C1 segment of cervical spinal cord (tissue), 14 donors: ENCODE results near the gene TMEM63A.
"Not testable (repeated sequence)": the region's sequence is repeated elsewhere in the genome, so short reads cannot be mapped to it uniquely, and the experiment has no call there.

Experiments used
- DNase-seq, 14 donors: peaks; one replicate each; lab custom pipeline; 2025; lab: John Stamatoyannopoulos, UW

The TMEM63A gene

DNA sequence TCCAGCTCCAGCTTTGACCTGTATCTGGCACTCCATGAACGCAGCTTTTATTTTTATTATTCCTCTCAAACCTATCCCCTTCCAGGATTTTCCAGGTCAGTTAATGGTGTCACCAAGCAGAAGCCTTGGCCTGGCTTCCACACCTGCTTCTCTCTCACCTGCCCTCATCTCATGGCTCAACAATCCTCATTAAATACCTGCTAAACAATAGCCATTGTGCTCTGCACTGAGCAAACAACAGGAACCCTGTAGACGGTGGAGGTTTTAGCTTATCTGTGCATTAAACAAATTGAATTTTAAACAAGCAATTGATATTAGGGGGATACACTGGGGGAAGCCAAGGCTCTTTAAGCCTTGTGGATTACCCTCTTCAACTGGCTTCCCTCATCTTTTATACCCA, 26.6 kb upstream of the TMEM63A start:
- DNase-seq: no peak

DNA sequence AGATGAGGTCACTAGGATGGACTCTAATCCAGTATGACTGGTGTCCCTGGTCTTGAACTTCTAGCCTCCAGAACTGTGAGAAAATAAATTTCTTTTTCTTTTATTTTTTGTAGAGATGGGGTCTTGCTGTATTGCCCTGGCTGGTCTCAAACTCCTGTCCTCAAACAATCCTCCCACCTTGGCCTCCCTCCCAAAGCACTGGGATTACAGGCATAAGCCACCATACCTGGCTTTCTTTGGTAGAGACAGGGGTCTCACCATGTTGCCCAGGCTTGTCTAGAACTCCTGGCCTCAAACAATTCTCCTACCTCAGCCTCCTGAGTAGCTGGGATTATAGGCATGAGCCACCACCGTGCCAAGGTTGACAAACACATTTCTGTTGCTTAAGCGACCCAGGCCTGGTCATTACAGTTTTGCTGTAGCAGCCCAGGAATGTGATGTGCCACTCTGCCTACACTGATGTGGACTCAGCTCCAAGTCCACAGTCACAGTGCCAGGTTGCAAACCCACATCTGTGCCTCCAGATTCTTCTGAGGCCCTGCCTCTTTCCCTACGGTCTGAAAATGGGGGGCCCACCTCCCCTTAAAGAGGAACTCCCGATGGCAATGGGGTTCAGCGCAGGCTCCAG, 25.9 kb upstream of the TMEM63A start:
- DNase-seq: no peak

DNA sequence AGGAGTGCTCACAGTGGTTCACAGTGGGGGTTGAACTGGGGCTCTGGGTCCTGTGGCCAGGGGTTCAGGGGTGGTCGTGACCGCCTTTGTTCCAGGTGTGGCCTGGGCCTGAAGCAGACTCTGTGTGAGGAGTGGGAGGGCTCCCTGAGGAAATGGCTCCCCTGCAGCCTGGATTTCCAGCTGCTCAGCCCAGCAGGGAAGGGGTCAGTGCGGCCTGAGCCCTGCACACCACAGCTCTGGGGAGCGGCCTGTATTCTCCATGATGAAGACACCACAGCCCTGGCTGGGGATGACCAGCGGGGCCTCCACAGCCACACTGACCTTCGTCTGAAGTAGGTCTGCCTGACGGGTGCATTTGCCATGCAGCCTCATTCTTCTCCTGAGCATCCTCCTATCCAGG, 25.2 kb upstream of the TMEM63A start:
- DNase-seq: no peak

DNA sequence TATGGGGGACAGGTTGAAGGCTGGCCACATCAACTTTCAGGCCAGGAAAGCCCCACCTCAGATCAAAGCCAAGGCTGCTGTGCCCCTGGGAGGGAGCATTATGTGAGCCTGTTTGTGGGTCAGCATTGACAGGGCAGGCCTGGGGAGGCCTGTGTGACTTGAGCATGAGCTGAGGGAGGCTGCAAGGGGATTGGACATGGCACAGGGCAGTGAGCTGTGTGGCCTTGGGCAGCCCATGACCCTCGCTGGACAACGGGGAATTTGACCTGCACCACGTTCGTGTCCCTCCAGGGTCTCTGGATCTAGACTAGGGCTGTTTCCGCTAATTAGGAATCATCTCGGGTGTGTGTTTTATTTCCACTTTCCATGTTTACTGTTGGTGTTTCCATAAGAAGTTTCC, 24.3 kb upstream of the TMEM63A start:
- DNase-seq: no peak

DNA sequence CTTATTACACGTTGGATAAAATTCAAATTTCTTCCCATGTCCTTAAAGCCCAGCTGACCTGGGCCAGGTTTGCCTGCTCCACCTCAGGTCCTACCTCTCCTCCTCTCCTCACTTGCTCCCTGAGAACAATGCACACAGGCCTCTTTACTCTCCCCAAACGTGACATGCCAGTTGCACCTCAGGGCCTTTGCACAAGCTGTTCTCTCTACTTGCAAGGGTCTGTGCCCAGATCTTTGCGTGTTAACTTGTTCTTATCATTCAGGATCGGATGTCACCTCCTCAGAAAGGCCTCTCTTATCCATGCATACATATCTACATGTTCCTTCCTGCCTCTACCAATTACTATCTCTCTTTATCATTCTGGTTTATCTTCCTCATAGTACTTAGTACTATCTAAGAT, 21.4 kb upstream of the TMEM63A start:
- DNase-seq: no peak

DNA sequence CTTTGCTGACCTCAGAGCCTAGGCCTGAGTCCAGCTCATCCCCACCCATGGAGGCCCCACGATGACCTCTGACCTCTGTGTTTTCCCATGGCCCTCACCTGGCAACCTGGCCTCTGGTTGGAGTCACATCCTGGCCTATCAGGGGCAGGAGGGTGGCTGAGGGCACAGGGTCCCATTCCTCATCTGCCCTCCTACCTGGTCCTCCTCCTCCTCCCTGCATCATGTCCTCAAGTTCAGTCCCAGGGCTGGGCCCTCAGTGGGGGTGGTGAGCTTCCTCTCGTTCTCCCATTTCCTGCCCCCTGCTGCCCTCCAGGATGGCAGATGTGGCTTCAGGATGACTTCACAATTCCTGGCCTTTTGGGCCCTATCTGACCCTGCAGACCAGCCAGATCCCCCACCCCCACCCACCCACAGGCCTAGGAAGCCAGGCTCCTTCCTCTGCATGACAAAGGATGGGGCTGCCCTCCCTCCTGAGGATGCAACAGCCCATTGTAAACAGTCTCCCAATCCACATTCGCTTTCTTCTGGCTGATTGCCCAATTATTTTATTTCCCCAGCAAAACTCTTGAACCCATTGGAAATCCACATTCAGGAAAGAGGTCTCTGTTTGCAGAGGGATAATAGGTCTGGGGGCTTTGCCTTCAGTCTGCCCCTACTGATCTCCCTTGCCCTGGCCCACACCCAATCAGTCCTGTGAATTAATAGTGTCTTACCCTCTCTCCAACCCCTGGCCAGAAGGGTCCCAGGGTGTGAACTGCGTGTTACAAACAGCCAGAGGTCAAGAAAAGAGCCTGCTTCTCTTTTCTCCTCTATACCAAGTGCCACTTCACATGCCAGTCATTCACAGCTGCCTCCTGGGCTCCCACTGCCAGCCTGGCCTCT, 17.1 kb upstream of the TMEM63A start:
- DNase-seq: no peak

DNA sequence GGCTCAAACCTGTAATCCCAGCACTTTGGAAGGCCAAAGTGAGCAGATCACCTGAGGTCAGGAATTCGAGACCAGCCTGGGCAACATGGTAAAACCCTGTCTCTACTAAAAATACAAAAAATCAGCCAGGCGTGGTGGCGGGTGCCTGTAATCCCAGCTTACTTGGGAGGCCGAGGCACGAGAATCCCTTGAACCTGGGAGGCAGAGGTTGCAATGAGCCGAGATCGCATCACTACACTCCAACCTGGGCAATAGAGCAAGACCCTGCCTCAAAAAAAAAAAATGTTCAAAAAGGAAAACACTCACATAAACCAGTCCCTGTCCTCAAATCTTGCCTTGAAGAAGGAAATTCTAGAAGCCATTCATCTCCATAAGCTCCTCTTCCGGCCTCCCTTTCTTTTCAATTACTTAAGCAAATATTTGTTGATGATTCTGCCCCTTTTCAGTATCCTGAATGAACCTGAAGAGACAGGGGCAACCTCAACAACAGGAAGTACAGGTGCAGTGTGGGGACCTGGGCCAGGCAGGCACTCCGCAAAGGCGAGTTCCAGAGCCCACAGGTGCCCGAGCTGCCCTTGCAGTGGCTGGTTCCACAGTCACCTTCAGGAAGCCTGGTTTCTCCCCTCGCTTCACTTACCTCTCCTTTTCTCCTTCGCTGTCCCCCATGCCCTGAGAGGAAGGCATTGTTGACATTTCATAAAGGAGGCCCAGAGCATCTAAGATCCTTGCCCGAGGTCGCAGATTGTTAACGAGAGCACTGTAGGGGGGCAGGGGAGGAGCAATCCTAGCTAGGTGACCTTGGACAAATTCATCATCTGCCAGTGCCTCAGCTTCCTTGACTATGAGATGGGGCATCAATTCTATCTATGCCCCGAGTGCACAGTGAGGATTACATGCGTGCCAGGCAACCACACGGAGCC, 15.7 kb upstream of the TMEM63A start:
- no peak for DNase-seq

DNA sequence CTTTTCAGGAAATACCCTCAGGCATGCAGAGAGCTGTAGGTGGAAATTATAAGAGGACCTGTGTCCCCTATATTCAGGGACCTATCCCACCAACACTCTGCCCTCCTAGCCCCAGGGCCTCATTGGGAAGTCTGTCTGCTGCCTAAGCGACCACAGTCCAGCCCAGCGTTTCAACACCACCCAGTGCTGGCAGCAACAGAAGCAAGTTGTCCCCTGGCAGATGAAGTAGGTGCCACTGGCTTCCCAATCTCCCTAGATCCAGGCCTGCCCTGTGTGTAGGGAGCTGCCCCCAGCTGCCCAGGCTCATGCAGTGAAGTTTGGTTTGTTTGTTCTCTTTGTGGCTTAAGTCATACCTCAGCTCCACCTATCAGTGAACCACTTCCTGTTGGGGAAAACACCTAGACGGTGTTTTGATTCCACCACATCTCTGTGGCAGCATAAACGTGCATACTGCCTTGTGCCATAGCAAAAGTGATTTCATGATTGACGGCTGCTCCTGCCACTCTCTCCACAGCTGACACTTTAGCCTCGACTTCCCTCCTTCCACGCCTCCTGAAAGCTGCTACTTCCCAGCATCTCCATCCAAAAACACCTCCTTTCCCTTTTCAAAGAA, 14.9 kb upstream of the TMEM63A start:
- no peak for DNase-seq

DNA sequence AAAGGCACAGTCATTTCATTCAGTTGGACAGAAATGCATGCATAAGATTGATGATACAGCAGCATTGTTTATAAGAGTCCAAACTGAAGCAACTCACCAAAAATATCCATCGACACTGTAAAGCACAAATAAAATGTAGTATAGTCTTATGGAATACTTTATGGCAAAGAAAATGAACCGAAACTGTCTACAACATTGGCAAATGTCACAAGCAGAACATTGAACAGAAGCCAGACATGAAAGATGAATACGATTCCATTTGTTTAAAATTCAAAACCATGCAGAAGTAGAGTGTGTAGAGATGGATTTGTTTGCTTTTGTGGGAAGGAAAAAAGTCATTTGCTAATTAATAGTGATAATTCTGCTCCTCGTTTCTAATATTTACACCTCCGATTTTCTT, 14.3 kb upstream of the TMEM63A start:
- no peak for DNase-seq

DNA sequence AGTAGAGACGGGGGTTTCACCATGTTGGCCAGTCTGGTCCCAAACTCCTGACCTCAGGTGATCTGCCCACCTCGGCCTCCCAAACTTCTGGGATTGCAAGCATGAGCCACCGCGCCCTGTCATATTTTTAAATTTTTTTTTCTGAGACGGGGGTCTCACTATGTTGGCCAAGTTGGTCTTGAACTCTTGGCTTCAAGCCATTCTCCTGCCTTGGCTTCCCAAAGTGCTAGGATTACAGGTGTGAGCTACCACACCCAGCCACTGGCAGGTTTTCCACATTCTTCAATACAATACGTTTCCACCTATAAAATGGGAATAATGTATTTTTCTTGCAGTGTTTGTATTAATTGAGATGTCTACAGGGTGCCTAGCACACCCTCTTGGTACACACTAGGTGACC, 10.1 kb upstream of the TMEM63A start:
- DNase-seq: no peak

DNA sequence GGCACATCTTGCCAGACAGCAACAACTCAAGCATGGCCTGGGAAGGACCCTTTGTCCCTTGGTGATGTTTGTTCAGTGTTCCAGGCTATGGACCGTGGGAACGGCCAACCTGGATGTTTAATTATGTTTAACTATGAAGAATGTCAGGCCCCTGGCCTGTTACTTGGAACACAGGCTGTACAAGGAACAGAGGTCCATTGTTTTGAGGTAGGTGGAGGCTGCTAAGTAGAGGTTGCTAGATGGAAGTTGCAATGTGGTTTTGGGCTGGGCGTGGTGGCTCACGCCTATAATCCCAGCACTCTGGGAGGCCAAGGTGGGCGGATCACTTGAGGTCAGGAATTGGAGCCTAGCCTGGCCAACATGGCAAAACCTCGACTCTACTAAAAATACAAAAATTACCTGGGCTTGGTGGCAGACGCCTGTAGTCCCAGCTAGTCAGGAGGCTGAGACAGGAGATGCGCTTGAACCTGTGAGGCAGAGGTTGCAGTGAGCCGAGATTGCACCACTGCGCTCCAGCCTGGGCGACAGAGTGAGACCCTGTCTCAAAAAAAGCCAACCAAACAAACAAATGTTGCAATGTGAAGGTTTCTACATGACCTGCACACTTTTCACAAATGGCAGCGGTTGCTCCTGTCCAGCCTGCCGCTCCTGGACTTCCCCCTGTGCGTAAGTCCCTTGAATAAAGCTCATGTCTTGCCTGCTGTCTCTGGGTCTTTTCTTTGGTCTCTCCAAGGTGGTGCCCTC, 9.2 kb upstream of the TMEM63A start:
- DNase-seq: no peak

DNA sequence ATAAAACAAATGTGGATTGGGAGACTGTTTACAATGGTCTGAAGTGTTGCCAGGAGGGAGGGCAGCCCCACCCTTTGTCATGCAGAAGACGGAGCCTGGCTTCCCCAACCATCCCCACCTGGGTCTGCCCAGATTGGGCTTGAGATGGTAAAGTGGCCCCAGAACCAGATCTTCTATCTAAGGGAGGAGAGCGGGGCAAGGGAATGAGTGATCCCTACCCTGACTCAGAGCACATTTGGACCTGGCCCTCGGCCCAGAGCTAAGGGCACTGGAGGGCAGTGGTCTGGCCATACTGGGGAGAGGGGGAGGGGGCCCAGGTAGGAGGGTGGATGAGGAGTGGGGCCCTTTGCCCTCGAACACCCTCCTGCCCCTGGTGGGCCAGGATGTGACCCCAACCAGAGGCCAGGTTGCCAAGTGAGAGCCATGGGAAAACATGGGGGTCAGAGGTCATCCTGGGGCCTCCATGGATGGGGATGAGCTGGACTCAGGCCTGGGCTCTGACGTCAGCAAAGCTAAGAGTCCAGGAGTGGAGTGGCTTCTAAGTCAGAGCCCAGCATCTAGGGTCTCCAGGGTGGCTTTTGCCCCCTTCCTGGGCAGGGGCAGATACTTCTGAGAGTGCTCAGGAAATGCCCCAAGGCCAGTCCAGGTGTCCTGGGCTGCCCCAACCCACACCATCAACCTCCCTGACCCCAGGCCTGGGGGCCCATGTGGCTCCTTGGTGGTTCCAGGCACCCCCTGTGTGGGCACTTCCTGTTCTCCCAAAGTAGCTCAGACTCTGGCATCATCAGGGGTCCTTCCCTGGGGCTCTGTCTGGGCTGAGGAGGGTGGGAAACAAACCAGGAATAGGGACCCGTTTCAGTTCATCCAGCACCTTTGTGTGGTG, 8.4 kb upstream of the TMEM63A start:
- DNase-seq: no peak

DNA sequence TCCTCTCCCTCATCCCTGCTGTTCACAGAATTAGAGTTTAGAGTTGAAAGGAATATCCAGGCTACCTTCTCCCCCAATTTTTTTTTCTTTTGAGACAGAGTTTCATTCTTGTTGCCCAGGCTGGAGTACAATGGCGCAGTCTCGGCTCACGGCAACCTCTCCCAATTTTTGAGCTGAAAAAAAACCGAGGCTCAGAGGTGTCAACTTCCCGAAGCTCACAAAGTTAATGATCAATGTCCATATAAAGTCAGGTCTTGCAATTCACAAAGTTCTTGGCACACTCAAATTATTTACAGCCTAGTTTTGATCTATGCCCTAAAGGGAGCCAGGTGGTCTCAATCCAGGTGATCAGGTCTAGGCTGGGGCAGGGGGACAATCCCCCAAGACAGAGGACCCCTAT, 7.6 kb upstream of the TMEM63A start:
- no peak for DNase-seq

DNA sequence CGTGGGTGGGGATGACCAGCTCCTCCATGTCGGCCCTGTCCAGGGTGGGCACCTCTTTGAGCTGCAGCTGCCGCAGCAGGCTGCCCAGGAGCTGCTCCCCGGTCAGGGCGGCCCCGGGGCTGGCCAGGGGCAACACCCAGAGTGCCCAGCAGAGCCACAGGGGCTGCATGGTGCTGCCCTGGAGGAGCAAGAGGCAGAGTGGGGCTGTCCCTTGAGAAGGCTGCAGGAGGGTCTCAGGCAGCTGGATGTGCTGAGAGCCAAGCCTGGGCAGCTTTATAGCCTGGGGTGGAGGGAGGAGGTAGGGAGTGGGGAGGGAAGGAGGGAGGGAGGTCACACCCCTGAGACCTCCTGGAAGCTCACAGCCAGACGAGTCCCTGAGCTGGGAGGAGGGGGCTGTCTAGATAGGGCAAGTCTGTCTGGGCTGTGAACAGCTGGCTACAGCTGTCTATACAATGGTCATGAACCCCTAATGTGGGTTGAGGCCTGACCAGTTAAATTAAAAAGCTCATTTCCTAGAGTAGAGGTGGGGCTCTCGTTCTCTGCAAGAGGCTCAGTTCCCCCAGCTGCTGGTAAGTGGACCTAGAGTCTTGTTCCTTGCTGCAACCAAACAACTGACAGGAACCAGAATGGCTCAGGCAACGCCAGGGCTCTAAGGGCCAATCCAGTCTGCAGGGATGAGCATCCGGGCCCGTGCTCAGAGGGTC, 6.9 kb upstream of the TMEM63A start, which contains the start of gene LEFTY1:
LEFTY1 (minus strand) TSS at position 249 of the 704 bp plus-strand sequence; CDS start at position 169, 80 bp downstream.
- DNase-seq: no peak

DNA sequence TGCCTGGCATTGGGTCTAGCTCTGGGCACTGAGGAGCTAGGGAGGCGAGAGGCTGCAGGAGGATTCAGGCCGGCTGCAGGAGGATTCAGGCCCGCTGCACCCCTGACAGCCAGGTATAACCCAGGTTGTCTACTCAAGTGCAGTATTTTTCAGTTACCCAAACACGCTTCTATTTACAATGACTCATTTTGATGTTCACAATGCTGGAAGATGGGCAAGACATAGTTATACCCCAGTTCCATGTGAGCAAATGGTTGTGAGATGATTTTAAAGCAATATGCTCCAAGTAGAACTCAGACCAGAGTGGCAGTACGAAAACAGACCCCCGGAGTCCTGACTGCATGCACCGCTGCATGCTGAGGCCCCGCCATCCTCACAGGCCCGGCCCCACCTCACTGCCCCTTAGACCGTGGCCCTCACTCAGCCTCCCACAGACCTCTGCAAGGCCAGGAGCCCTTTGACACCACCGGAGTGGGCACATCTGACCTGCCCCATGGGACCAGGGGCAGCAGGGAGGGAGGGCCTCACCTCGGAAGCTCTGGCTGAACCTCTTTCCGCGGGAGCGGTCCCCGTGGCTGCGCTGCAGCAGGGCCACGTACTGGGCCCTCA, 6.2 kb upstream of the TMEM63A start:
- no peak for DNase-seq

DNA sequence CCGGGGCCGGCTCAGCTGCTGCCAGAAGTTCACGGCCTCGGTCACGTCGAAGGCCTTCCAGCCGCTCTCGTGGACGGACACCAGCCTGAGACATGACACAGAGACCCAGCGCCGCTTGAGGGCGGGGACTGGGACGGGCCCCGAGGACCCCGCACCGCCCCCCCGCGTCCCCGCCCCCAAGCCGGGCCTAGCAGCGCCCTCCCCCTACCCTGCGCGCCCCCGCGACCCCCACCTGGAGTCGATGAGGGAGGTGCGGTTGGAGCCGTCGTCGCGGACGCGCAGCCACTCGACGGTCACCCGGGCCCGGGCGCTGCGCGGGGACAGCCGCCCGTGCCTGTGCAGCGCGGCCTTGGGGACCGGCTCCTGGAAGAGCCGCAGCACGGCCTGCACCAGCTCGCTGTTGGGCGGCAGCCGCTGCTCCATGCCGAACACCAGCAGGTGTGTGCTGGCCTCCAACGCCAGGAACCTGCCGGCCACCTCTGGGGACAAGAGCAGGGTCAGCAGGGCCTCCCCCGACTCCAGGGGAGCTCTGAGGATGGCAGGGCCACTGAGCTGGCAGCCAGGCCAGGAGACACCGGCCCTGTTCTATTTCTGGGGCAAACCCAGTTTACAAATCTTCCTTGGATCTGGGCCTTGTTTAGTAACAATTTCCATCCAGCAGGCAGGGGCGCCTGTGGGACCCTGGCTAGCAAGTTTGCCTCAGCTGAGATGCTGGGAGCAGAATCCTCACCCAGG, 5.5 kb upstream of the TMEM63A start:
- not testable (repeated sequence) for DNase-seq

DNA sequence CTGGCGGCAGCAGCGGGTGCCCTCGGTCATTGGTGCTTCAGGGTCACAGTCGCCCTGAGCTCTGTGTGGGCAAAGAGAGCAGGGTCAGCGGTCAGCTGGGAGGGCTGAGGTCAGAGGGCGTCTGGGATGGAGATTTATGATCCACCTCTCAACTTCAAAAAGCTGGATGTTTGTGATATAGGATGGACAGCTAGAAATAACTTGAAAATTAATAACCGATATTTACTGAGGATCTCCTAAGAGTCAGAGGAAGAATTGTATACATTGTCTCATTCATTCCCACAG, 4.8 kb upstream of the TMEM63A start:
- no peak for DNase-seq
